Measurements from ENCODE around the gene C22orf39.
A peak's percentile ranks its signal among the peaks of the same experiment; 100 is the strongest.

The C22orf39 gene

GRCh38 chr22:19477321-19478044, 30.0 kb upstream of the C22orf39 start:
- DNase-seq (ENCODE audit: low spot score) = peak; percentile 63

DNA sequence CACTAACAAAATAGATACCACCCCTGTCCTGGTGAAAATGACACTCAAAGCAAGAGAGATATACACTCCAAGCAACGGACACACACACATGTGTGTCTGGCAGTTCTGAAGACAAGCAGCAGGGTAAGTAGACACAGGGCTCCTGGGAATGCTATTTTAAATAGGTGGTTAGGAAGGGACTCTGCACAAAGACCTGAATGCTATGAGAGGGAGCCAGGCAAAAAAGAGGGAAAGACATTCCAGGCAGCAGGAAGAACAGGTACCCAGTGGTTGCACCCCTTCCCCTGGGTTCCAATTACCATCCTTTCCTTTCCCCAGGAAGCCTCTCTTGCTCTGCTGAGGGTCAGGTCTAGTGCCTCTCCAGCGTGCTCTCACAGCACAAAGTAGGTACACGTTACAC, 28.5 kb upstream of the C22orf39 start:
- DNase-seq (ENCODE audit: low spot score) = no peak

GRCh38 chr22:19473578-19473977, 26.1 kb upstream of the C22orf39 start:
- peak; percentile 27 for DNase-seq (ENCODE audit: low spot score)

GRCh38 chr22:19472233-19472632, 24.7 kb upstream of the C22orf39 start:
- DNase-seq (ENCODE audit: low spot score) = no peak

GRCh38 chr22:19471572-19471971, 24.1 kb upstream of the C22orf39 start:
- DNase-seq (ENCODE audit: low spot score) = no peak

- no peak for DNase-seq (ENCODE audit: low spot score)
These were observed 22.5 kb upstream of the C22orf39 start for GRCh38 chr22:19470010-19470409.

- DNase-seq (ENCODE audit: low spot score) = no peak
These were observed 21.9 kb upstream of the C22orf39 start for GRCh38 chr22:19469421-19469820.

GRCh38 chr22:19467912-19468311, 20.4 kb upstream of the C22orf39 start:
- no peak for DNase-seq (ENCODE audit: low spot score)

GRCh38 chr22:19466848-19467752, 19.6 kb upstream of the C22orf39 start:
- no peak for DNase-seq (ENCODE audit: low spot score)

DNA sequence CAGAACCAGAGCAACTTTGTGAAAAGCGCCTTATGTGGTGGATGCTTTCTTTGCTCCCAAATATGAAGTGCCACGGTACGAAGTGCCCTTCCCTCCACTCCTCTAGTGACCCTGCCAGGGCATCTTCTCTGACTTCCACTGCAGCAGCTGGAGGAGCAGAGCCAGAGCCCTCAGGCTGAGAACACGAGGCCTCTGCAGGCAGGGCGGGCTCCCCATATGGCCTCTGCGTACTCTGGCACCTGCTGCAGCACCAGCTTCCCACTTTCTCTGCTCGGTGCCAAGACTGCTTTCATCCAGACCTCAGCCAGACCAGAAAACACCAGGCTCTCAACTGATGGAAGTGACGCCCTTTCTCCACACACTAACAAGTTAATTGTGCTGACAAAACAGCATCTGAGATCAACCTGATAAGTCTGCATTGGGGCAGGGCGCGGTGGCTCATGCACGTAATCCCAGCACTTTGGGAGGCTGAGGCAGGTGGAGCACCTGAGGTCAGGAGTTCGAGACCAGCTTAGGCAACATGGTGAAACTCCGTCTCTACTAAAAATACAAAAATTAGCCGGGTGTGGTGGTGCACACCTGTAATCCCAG, 18.7 kb upstream of the C22orf39 start:
- no peak for DNase-seq (ENCODE audit: low spot score)

GRCh38 chr22:19464975-19465374, 17.5 kb upstream of the C22orf39 start:
- no peak for DNase-seq (ENCODE audit: low spot score)

DNA sequence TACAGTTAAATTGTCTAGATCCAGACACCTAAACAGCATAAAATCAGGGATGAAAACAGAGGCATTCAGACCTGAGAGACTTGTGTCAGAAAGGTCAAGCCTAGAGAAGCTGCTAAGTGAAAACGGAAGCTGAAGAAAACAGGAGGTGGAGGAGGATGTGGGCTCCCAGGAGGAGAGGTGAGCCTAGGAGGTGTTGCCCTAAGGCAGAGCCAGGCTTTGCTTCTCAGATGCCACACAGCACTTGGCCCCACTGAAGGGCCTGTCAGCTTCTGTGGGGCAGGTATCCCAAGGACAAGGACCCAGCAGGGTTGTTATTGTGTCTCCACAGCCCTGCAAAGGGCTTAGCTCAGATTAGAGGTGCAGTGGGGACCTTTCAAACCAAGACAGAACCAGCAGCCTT, 17.0 kb upstream of the C22orf39 start:
- no peak for DNase-seq (ENCODE audit: low spot score)

- DNase-seq (ENCODE audit: low spot score) = no peak
These were observed 16.3 kb upstream of the C22orf39 start for GRCh38 chr22:19463491-19464469.

DNA sequence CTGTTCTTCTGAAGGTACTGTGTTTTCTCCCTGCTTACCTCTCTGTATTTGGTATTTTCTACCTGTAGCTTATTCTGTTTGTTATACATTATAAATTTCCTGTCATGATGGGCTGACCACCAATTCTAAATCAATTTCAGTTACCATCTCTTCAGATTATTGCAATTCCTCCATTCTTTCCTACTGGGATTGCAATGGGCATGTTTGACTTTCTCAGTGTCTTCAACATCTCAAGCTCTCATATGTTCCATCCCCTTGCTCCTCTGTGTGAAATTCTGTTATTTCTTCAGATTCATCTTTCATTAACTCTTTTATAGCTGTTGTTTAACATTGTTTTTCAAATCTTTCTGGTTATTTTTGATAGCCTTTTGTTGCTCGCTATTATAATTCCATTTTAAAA, 15.5 kb upstream of the C22orf39 start:
- DNase-seq (ENCODE audit: low spot score) = no peak

DNA sequence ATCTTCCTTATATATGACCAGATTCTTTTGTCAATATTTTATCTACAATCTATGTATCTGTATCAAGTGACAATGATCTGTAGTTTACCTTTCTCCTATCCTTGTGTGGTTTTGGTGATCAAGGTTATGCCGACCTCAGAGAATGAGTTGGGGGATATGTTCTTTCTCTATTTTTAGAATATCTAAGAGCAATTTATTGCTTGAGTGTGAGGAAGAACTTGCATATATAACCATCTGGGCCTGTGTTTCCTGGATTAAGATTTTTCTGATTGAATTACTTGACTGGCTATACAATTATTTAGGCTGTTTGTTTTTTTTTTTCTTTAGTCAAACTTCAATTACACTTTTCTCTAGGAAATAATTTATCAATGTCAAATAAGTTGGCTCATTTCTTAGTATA, 14.0 kb upstream of the C22orf39 start:
- DNase-seq (ENCODE audit: low spot score) = no peak

DNA sequence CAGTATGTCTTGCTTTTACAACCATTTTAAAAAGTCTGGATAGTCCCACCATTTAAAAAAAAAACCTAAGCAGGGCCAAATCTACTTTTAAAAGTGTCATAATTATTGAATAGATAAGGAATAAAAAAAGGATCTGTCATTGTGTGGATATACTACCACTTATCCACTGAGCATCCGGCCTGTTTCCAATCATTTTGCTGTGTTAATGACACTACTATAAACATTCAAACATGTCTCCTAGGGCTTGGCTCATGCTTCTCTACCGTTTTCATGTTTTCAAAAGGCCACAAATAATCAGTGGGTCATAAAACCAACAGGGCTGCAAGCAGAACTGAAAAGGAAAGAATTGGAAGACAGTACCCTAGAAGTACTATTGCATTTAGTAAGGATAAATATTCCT, 12.5 kb upstream of the C22orf39 start:
- no peak for DNase-seq (ENCODE audit: low spot score)

DNA sequence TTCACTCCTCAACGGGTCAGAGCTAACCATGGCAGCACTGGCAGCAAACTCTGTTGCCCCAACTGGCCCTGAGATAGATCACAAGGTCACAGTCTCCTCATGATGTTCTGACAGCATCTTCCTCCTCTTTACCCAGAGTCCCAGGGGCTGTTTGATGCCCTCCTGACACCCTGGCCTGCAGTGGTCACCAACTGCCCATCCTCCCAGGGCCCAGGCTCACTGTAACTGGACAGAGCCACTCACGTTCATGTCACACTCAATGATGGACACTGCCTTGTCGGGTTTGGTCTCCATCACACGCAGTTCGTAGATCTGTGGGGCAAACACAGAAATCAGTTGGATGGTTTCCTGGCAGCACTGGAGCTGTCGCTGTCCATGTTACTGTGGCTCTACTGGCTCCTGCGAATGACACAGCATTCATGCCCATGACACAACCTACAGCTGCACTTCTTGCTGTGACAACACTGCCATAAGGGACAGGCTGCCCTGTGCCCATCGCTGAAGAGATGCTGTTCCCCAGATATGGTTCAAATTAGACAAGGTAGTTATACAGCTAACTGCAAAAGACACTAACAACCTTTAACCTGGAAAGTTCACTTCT, 10.4 kb upstream of the C22orf39 start:
- no peak for DNase-seq (ENCODE audit: low spot score)

GRCh38 chr22:19456541-19456940, 9.0 kb upstream of the C22orf39 start:
- no peak for DNase-seq (ENCODE audit: low spot score)

GRCh38 chr22:19455585-19456370, 8.3 kb upstream of the C22orf39 start:
- DNase-seq (ENCODE audit: low spot score) = no peak

GRCh38 chr22:19455033-19455432, 7.5 kb upstream of the C22orf39 start:
- DNase-seq (ENCODE audit: low spot score) = no peak

DNA sequence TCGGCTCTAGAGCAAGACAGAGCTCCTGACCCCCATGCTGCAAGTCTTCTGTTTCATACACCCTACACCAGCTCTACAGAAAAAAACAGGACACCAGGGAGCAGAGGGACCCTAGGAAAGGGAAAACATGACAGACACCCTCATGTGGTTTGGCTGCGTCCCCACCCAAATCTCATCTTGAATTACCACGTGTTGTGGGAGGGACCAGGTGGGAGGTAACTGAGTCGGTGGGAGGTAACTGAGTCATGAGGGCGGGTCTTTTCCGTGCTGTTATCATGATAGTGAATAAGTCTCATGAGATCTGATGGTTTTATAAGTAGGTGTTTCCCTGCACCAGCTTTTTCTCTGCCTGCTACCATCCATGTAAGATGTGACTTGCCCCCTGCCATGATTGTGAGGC, 6.6 kb upstream of the C22orf39 start:
- no peak for DNase-seq (ENCODE audit: low spot score)

Measured in NAMALWA (cell line).